Activated CD4-positive, alpha-beta T cell treated with anti-CD3 and anti-CD28 coated beads, Interleukin-2, amount 10 ng/mL, durations not matched to agents 7 days and 5 days (primary cell): Measurements from ENCODE around the gene RAPGEF1. TPM values are rescaled to one million over a fixed set of nuclear protein-coding genes. Genes with fewer than 3 reads are reported as not detected.

Experiments
- CTCF ChIA-PET: fragments of 350-600 bp; sonication (Branson Sonifier 250); formaldehyde crosslinking; loops from one replicate; lab custom pipeline; 2021; ENCODE audit warnings: antibody characterized with exemption; lab: Charles Lee
- POLR2A ChIA-PET: fragments of 350-600 bp; sonication (Branson Sonifier 250); formaldehyde crosslinking; loops from one replicate; lab custom pipeline; 2021; ENCODE audit warnings: antibody characterized with exemption; lab: Charles Lee
- DNase-seq: peaks from one replicate; pipeline ENCODE4 v3.0.0-alpha.2; 2020
- H3K27ac Mint-ChIP-seq: one replicate; pipeline ENCODE4 v1.8.0; 2021; ENCODE audit warnings: mild to moderate bottlenecking, moderate library complexity, mixed read lengths
- H3K27me3 Mint-ChIP-seq: one replicate; pipeline ENCODE4 v1.8.0; 2021; ENCODE audit warnings: mixed read lengths
- H3K36me3 Mint-ChIP-seq: one replicate; pipeline ENCODE4 v1.8.0; 2021; ENCODE audit warnings: low read depth, mixed read lengths
- H3K4me1 Mint-ChIP-seq: one replicate; pipeline ENCODE4 v1.8.0; 2021; ENCODE audit warnings: mixed read lengths
- H3K4me3 Mint-ChIP-seq: one replicate; pipeline ENCODE4 v1.8.0; 2021; ENCODE audit warnings: mild to moderate bottlenecking, moderate library complexity, mixed read lengths
- H3K9me3 Mint-ChIP-seq: one replicate; pipeline ENCODE4 v1.8.0; 2021; ENCODE audit warnings: mixed read lengths
- total RNA-seq, 2 experiments: library from RNA; stranded (reverse); gene quantifications; one replicate each; pipeline ENCODE4 v1.2.3, GENCODE V29; 2021

RAPGEF1 gene
- total RNA-seq, 2 experiments from 2014 or later, result 128 to 129 TPM

- Mint-ChIP-seq H3K4me3 (no peak overlapping the region), H3K4me1 (peaks cover 64% of the 10 kb centered on the region)
Measured at GRCh38 chr9:131587906-131588305, 152.0 kb downstream of the RAPGEF1 start.

GRCh38 chr9:131587331-131587730 lies 152.5 kb downstream of the RAPGEF1 start:
- Mint-ChIP-seq H3K4me3 (no peak overlapping the region), H3K4me1 (peaks cover 64% of the 10 kb centered on the region), H3K9me3 (no peaks in the 10 kb centered on the region), H3K36me3 (peaks cover 36% of the 10 kb centered on the region), H3K27ac (peak overlapping the region; percentile 55), H3K27me3 (no peaks in the 10 kb centered on the region)
- DNase-seq, result no peak
- ChIA-PET POLR2A (interaction anchor here (0.9 kb wide), 1 partner anchor 8 kb away, joined by 3 read pairs; no protein-coding TSS in a partner anchor), CTCF (interaction anchor here (0.9 to 1.2 kb wide), 2 partner anchors 153 to 157 kb away, joined by 3 to 5 read pairs; partner anchors contain the start of gene RAPGEF1)

More at GRCh38 chr9:131587906-131588305, 152.0 kb downstream of the RAPGEF1 start:
- Mint-ChIP-seq H3K27ac (no peak overlapping the region), H3K9me3 (no peaks in the 10 kb centered on the region), H3K27me3 (no peaks in the 10 kb centered on the region), H3K36me3 (peaks cover 36% of the 10 kb centered on the region)
- DNase-seq, result no peak
- CTCF ChIA-PET, result interaction anchor here (0.9 to 1.2 kb wide), 2 partner anchors 152 to 157 kb away, joined by 3 to 5 read pairs; partner anchors contain the start of gene RAPGEF1
- POLR2A ChIA-PET, result interaction anchor here (0.9 kb wide), 1 partner anchor 9 kb away, joined by 3 read pairs; no protein-coding TSS in a partner anchor

GRCh38 chr9:131585375-131585774 lies 154.5 kb downstream of the RAPGEF1 start:
- Mint-ChIP-seq H3K27me3 (no peaks in the 10 kb centered on the region), H3K36me3 (peaks cover 44% of the 10 kb centered on the region), H3K9me3 (no peaks in the 10 kb centered on the region), H3K27ac (peak overlapping the region; percentile 95), H3K4me3 (peak overlapping the region; percentile 49), H3K4me1 (peaks cover 46% of the 10 kb centered on the region)
- ChIA-PET CTCF (interaction anchor here (0.9 to 1.4 kb wide), 9 partner anchors 21 to 528 kb away, joined by 3 to 5 read pairs (median 4); no protein-coding TSS in a partner anchor), POLR2A (interaction anchor here (0.6 kb wide), 1 partner anchor 154 kb away, joined by 3 read pairs; no protein-coding TSS in a partner anchor)
- peak; percentile 75 for DNase-seq

DNA sequence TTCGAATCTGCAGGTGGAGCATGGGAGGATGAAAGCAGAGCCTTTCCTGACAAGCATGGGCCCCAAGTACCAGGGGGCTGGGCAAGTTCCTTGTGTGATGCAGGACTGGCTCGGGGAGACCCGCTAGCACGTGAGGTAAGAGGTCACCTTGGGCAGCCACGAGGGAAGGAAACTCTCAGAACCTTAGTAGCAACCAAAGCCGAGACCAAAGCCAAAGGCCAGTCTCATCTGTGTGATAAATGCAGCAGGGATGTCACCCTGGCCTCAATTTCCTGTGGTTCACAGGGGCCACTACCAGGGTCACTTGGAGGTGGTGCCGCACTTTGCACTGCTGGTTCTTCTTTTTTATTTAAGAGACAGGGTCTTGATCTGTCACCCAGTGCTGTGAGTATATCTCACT lies 155.0 kb downstream of the RAPGEF1 start:
- ChIA-PET CTCF (interaction anchor here (0.9 to 1.4 kb wide), 8 partner anchors 21 to 350 kb away, joined by 3 to 5 read pairs (median 4); no protein-coding TSS in a partner anchor), POLR2A (no interaction called here)
- H3K27ac Mint-ChIP-seq, result peak overlapping the region; percentile 95
- peak overlapping the region; percentile 49 for H3K4me3 Mint-ChIP-seq
- no peaks in the 10 kb centered on the region for H3K27me3 Mint-ChIP-seq
- H3K9me3 Mint-ChIP-seq, result no peaks in the 10 kb centered on the region
- H3K4me1 Mint-ChIP-seq, result peaks cover 41% of the 10 kb centered on the region
- H3K36me3 Mint-ChIP-seq, result peaks cover 45% of the 10 kb centered on the region
- DNase-seq, result no peak

GRCh38 chr9:131583836-131584555 lies 155.9 kb downstream of the RAPGEF1 start:
- H3K9me3 Mint-ChIP-seq, result no peaks in the 10 kb centered on the region
- H3K4me1 Mint-ChIP-seq, result peaks cover 43% of the 10 kb centered on the region
- peak overlapping the region; percentile 95 for H3K27ac Mint-ChIP-seq
- no peak overlapping the region for H3K4me3 Mint-ChIP-seq
- no peak for DNase-seq
- CTCF ChIA-PET, result no interaction called here
- POLR2A ChIA-PET, result no interaction called here
- H3K36me3 Mint-ChIP-seq, result peaks cover 52% of the 10 kb centered on the region
- H3K27me3 Mint-ChIP-seq, result no peaks in the 10 kb centered on the region

DNA sequence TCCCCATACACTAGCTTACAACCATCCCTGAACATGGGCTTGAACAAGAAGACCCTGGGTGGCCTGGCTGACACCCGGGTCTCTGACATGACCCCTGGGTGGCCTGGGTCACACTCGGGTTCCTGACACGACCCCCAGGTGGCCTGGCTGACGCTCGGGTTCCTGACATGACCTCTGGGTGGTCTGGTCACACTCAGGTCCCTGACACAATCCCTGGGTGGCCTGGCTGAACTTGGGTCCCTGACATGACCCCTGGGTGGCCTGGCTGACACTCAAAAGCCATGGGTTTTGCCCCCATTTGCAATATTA lies 156.6 kb downstream of the RAPGEF1 start:
- H3K9me3 Mint-ChIP-seq, result no peaks in the 10 kb centered on the region
- peak overlapping the region; percentile 41 for H3K27ac Mint-ChIP-seq
- no peak for DNase-seq
- CTCF ChIA-PET, result no interaction called here
- no peaks in the 10 kb centered on the region for H3K27me3 Mint-ChIP-seq
- peaks cover 50% of the 10 kb centered on the region for H3K4me1 Mint-ChIP-seq
- POLR2A ChIA-PET, result no interaction called here
- H3K36me3 Mint-ChIP-seq, result peaks cover 58% of the 10 kb centered on the region
- no peak overlapping the region for H3K4me3 Mint-ChIP-seq

DNA sequence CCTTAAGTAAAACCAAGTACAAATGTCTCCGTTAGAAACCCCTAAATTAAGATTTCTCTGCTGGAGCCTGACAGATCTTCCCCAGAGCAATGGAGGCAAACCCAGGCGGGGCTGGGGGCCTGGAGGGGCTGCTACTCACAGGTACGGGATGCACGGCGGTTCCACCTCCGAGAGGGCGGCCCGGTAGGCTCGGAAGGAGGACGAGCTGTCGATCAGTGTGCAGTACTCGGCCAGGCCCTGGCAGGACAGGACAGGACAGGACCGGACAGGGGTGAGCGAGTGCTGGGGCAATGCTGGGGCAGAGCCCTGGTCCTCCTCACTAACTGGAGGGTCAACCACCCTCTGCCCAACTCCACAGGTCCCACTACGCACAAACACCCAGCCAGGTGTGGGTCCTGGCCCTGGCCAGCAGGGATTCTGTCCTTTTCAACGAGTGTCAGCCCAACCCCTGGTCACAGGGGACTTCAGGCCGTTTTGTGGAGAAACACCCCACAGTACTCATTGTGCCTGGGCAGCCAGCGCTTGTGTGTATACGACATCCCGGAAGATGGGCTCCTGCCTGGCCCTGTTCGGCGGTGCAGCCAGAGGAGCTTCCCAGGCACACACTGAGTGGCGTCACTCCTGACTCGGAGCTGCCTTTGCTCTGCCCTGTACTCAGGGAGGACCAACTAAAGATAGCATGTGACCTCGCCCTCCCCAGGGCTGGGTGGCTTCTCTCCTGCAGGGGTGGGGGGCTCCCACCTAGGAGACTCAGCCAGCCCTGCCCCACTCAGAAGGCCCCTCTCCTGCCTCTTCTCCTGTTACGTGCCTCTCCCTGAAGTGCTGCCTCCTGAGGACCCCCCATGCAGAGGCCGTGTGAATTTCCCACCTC lies 157.2 kb downstream of the RAPGEF1 start:
- Mint-ChIP-seq H3K36me3 (peaks cover 64% of the 10 kb centered on the region), H3K27me3 (no peaks in the 10 kb centered on the region), H3K4me3 (no peak overlapping the region), H3K27ac (peak overlapping the region; percentile 41), H3K4me1 (peaks cover 56% of the 10 kb centered on the region), H3K9me3 (no peaks in the 10 kb centered on the region)
- ChIA-PET CTCF (no interaction called here), POLR2A (no interaction called here)
- DNase-seq, result no peak

GRCh38 chr9:131582056-131582455 lies 157.8 kb downstream of the RAPGEF1 start:
- Mint-ChIP-seq H3K4me1 (peaks cover 57% of the 10 kb centered on the region), H3K9me3 (no peaks in the 10 kb centered on the region), H3K4me3 (no peak overlapping the region), H3K36me3 (peaks cover 65% of the 10 kb centered on the region), H3K27me3 (no peaks in the 10 kb centered on the region), H3K27ac (no peak overlapping the region)
- ChIA-PET CTCF (no interaction called here), POLR2A (no interaction called here)
- DNase-seq, result no peak

DNA sequence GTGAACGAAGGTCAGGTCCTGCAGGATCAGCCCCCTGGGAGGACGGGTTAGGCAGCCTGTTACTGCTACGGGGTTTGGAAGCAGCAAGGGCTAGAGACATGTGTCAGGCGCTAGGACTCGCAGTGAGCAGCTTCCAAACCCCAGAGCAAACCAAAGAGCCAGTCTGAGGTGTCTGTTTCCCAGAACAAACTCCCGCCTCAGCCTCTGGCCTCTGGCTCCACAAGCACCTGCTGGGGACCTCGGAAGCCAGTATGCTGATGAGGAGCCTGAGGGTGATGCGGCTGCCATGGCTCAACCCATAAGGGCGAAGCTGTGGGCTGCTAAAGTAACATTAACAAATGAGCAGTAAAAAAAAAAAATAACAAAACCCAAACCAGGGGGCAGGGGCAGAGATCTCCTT lies 159.5 kb downstream of the RAPGEF1 start:
- ChIA-PET POLR2A (no interaction called here), CTCF (interaction anchor here (0.9 to 2.6 kb wide), 2 partner anchors 11 to 338 kb away, joined by 3 to 10 read pairs; no protein-coding TSS in a partner anchor)
- no peak for DNase-seq
- peaks cover 61% of the 10 kb centered on the region for H3K36me3 Mint-ChIP-seq
- peak overlapping the region; percentile 94 for H3K27ac Mint-ChIP-seq
- H3K9me3 Mint-ChIP-seq, result no peaks in the 10 kb centered on the region
- H3K27me3 Mint-ChIP-seq, result no peaks in the 10 kb centered on the region
- no peak overlapping the region for H3K4me3 Mint-ChIP-seq
- peaks cover 41% of the 10 kb centered on the region for H3K4me1 Mint-ChIP-seq

- Mint-ChIP-seq H3K9me3 (no peaks in the 10 kb centered on the region), H3K36me3 (peaks cover 57% of the 10 kb centered on the region)
- POLR2A ChIA-PET, result no interaction called here
Measured at GRCh38 chr9:131579789-131580211, 160.1 kb downstream of the RAPGEF1 start.

DNA sequence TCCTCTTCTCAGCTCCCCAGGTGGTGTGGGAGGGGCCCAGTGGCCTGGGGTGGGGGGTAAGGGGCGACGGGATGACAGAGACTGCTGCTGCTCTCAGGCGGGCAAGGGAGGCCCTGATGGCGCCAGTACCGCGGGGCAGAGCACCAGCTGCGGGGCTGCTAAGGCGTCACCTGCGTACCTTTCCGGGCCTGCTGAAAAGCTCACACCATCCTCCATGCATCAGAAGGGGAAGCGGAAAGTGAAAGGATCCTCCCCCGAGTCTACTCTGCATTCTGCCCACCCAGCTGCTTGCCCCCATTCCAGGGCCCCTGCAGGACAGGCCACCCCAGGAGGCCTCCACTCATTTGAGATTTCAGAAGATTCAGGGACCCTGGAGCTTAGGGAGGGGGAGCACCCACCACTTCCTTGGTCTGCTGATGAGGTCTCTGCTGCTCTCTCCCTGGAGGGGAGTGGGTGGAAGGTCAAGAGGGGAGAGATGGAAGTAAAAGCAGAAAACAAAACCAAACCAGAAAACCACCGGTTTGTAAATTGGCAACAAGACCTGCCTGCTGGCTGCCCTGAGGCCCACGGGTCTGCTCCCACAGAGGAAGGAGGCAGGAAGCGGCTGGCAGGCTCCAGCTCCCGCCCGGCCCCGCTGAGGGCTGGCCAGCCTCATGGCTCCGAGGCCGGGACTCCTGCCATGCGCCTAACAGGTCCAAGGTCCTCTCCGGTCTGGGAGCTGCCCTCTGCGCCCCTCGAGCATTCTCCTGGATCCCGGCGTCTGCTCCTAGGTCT lies 161.0 kb downstream of the RAPGEF1 start:
- ChIA-PET CTCF (interaction anchor here (1.1 to 2.6 kb wide), 3 partner anchors 12 to 161 kb away, joined by 3 to 10 read pairs (median 3); no protein-coding TSS in a partner anchor), POLR2A (interaction anchor here (0.6 to 0.8 kb wide), 2 partner anchors 9 to 39 kb away, joined by 3 read pairs; no protein-coding TSS in a partner anchor)
- Mint-ChIP-seq H3K36me3 (peaks cover 54% of the 10 kb centered on the region), H3K4me3 (peak overlapping the region; percentile 47), H3K27me3 (no peaks in the 10 kb centered on the region), H3K27ac (peak overlapping the region; percentile 94), H3K4me1 (peaks cover 29% of the 10 kb centered on the region), H3K9me3 (no peaks in the 10 kb centered on the region)
- peak; percentile 69 for DNase-seq

More at GRCh38 chr9:131579789-131580211, 160.1 kb downstream of the RAPGEF1 start:
- CTCF ChIA-PET, result interaction anchor here (0.9 to 2.6 kb wide), 3 partner anchors 11 to 339 kb away, joined by 3 to 10 read pairs (median 3); no protein-coding TSS in a partner anchor
- Mint-ChIP-seq H3K4me1 (peaks cover 35% of the 10 kb centered on the region), H3K4me3 (no peak overlapping the region), H3K27me3 (no peaks in the 10 kb centered on the region), H3K27ac (peak overlapping the region; percentile 94)
- no peak for DNase-seq

- CTCF ChIA-PET, result no interaction called here
- peaks cover 27% of the 10 kb centered on the region for H3K4me1 Mint-ChIP-seq
- POLR2A ChIA-PET, result no interaction called here
- H3K27me3 Mint-ChIP-seq, result no peaks in the 10 kb centered on the region
- H3K9me3 Mint-ChIP-seq, result no peaks in the 10 kb centered on the region
- peak overlapping the region; percentile 94 for H3K27ac Mint-ChIP-seq
- DNase-seq, result no peak
- H3K4me3 Mint-ChIP-seq, result peak overlapping the region; percentile 47
- peaks cover 51% of the 10 kb centered on the region for H3K36me3 Mint-ChIP-seq
Measured at GRCh38 chr9:131578021-131578420, 161.9 kb downstream of the RAPGEF1 start.
